Spleen (tissue), 7 donors: ENCODE results near the gene TAS2R30.

Experiments used
- POLR2A ChIP-seq, 3 donors: fragments of 450-650 bp; IDR thresholded peaks; one replicate each; pipeline ENCODE4 v1.5.1; 2017; ENCODE audit warnings: antibody characterized with exemption in 3 of 3, mild to moderate bottlenecking in 1 of 3
- POLR2AphosphoS5 ChIP-seq, 3 donors: sonication (generic); formaldehyde crosslinking; IDR thresholded peaks; one replicate each; pipeline ENCODE4 v1.5.1; 2017; ENCODE audit warnings: antibody characterized with exemption in 3 of 3
- TF ChIP-seq, protein P1 (sequence below), 11 experiments: fragments of 200-600 bp in 7 of 11; fragments of 450-650 bp in 4 of 11; sonication (generic) in 4 of 11; IDR thresholded peaks in 8 of 11; conservative IDR thresholded peaks in 3 of 11; 1 replicate in 7 of 11; 2 replicates in 4 of 11; pipeline versions ENCODE4 v1.4.0 to v1.8.0; 2016 to 2021; ENCODE audit warnings: antibody characterized with exemption in 11 of 11, inconsistent platforms in 4 of 11, mild to moderate bottlenecking in 1 of 11
- donor health status: DM: no; HTN: no; CAD: no; lungs with moderate emphysema.
- donor health status: DM: no; HTN: no; CAD: no.
- donor health status: DM: no; HTN: no; CAD: no.

DNA sequence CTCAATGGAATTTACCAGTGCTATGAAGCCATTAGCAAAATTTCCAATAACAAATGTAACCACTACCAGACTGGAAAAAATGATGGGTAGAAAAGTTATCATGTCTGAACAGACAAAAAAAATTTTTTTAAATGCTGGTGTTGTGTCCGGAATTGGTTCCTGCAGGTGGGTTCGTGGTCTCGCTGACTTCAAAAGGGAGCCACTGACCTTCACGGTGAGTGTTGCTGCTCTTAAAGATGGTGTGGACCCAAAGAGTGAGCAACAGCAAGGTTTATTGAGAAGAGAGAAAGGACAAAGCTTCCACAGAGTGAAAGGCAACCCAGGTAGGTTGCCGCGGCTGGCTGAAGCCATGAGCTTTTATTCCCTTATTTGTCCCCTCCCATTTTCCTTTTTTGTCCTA is 42.3 kb downstream of the TAS2R30 start, which contains the start of gene TAS2R43:
- TF ChIP-seq POLR2A (IDR thresholded peaks at IDR 0.05) (no peak), POLR2AphosphoS5 (IDR thresholded peaks at IDR 0.05) (no peak)
- TF ChIP-seq, protein P1, sequence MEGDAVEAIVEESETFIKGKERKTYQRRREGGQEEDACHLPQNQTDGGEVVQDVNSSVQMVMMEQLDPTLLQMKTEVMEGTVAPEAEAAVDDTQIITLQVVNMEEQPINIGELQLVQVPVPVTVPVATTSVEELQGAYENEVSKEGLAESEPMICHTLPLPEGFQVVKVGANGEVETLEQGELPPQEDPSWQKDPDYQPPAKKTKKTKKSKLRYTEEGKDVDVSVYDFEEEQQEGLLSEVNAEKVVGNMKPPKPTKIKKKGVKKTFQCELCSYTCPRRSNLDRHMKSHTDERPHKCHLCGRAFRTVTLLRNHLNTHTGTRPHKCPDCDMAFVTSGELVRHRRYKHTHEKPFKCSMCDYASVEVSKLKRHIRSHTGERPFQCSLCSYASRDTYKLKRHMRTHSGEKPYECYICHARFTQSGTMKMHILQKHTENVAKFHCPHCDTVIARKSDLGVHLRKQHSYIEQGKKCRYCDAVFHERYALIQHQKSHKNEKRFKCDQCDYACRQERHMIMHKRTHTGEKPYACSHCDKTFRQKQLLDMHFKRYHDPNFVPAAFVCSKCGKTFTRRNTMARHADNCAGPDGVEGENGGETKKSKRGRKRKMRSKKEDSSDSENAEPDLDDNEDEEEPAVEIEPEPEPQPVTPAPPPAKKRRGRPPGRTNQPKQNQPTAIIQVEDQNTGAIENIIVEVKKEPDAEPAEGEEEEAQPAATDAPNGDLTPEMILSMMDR (IDR thresholded peaks at IDR 0.05 in 8 of 11, conservative IDR thresholded peaks at IDR 0.05 in 3 of 11) = no peak
